Measurements from ENCODE around the gene PROC.

DNA sequence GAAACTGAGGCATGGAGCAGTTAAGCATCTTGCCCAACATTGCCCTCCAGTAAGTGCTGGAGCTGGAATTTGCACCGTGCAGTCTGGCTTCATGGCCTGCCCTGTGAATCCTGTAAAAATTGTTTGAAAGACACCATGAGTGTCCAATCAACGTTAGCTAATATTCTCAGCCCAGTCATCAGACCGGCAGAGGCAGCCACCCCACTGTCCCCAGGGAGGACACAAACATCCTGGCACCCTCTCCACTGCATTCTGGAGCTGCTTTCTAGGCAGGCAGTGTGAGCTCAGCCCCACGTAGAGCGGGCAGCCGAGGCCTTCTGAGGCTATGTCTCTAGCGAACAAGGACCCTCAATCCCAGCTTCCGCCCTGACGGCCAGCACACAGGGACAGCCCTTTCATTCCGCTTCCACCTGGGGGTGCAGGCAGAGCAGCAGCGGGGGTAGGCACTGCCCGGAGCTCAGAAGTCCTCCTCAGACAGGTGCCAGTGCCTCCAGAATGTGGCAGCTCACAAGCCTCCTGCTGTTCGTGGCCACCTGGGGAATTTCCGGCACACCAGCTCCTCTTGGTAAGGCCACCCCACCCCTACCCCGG, 1.3 kb downstream of the PROC start:
- TF ChIP-seq, protein P1, sequence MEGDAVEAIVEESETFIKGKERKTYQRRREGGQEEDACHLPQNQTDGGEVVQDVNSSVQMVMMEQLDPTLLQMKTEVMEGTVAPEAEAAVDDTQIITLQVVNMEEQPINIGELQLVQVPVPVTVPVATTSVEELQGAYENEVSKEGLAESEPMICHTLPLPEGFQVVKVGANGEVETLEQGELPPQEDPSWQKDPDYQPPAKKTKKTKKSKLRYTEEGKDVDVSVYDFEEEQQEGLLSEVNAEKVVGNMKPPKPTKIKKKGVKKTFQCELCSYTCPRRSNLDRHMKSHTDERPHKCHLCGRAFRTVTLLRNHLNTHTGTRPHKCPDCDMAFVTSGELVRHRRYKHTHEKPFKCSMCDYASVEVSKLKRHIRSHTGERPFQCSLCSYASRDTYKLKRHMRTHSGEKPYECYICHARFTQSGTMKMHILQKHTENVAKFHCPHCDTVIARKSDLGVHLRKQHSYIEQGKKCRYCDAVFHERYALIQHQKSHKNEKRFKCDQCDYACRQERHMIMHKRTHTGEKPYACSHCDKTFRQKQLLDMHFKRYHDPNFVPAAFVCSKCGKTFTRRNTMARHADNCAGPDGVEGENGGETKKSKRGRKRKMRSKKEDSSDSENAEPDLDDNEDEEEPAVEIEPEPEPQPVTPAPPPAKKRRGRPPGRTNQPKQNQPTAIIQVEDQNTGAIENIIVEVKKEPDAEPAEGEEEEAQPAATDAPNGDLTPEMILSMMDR (IDR thresholded peaks at IDR 0.05; ENCODE audit: insufficient read depth, low read depth, low read length): no peak
- no peak for TF ChIP-seq EZH2 (IDR thresholded peaks at IDR 0.05; ENCODE audit: insufficient read depth, low read length)

Measured in astrocyte (in vitro differentiated cells and primary cell).